Umbilical cord (tissue), 1 donor: Measurements from ENCODE around the gene PRPS1L1. TPM values are rescaled to one million over a fixed set of nuclear protein-coding genes. Genes with fewer than 3 reads are reported as not detected.

Source experiments
- total RNA-seq: library from RNA; depleted of rRNA; stranded (reverse); fragments of >200 nt; gene quantifications from one replicate; pipeline ENCODE4 v1.2.3, GENCODE V29; 2014; ENCODE audit warnings: low replicate concordance; ENCODE audit not compliant: insufficient read depth

Gene PRPS1L1
- total RNA-seq, 1 donor from 2014 or later, result 3.9 TPM

Other genes with a start within 250 kb of the PRPS1L1 start
- 78.0 TPM for gene SNX13, start 87.4 kb downstream of the PRPS1L1 start, total RNA-seq